RWPE1 (cell line): ENCODE results near the gene ENOX1.

ENCODE experiments used
- CTCF ChIA-PET: fragments of 350-600 bp; sonication (Branson Sonifier 250); formaldehyde crosslinking; extraction: SDS; loops from one replicate; lab custom pipeline; 2021; lab: Yijun Ruan, JAX
- POLR2A ChIA-PET: fragments of 400-600 bp; formaldehyde crosslinking; extraction: SDS; loops from one replicate; lab custom pipeline; 2020; ENCODE audit warnings: antibody characterized with exemption; ENCODE audit not compliant: low non-redundant PET; lab: Yijun Ruan, JAX
- DNase-seq: peaks from one replicate; pipeline ENCODE4 v3.0.0; 2012; ENCODE audit warnings: low spot score
- H3K27ac ChIP-seq: fragments of 450-650 bp; 2 replicates; pipeline ENCODE4 v1.5.1; 2017
- CTCF ChIP-seq: fragments of 450-650 bp; conservative IDR thresholded peaks from 2 replicates; pipeline ENCODE4 v1.5.1; 2017; ENCODE audit warnings: low read depth, mild to moderate bottlenecking

Gene ENOX1

GRCh38 chr13:43240278-43240677 is 546.5 kb downstream of the ENOX1 start:
- TF ChIP-seq CTCF: no peak
- DNase-seq: no peak
- ChIA-PET POLR2A (no interaction called here), CTCF (no interaction called here)
- H3K27ac ChIP-seq: no peak overlapping the region

- ChIA-PET POLR2A (no interaction called here), CTCF (no interaction called here)
- no peak overlapping the region for H3K27ac ChIP-seq
- no peak for DNase-seq
- TF ChIP-seq CTCF: no peak
Observed at GRCh38 chr13:43239275-43239840, 547.4 kb downstream of the ENOX1 start.

- DNase-seq: no peak
- no peak overlapping the region for H3K27ac ChIP-seq
- ChIA-PET POLR2A (no interaction called here), CTCF (no interaction called here)
- TF ChIP-seq CTCF: no peak
Observed at GRCh38 chr13:43238341-43239083, 548.3 kb downstream of the ENOX1 start.

GRCh38 chr13:43237616-43238015 is 549.2 kb downstream of the ENOX1 start:
- no peak overlapping the region for H3K27ac ChIP-seq
- ChIA-PET CTCF (no interaction called here), POLR2A (no interaction called here)
- DNase-seq: no peak
- TF ChIP-seq CTCF: no peak

- CTCF ChIA-PET: no interaction called here
- POLR2A ChIA-PET: no interaction called here
- DNase-seq: no peak
- H3K27ac ChIP-seq: no peak overlapping the region
- no peak for TF ChIP-seq CTCF
Observed at GRCh38 chr13:43235028-43235427, 551.7 kb downstream of the ENOX1 start.

- DNase-seq: peak; percentile 42
- ChIA-PET CTCF (interaction anchor here (0.5 kb wide), 1 partner anchor 243 kb away, joined by 3 read pairs; no protein-coding TSS in a partner anchor), POLR2A (no interaction called here)
- H3K27ac ChIP-seq: no peak overlapping the region
- no peak for TF ChIP-seq CTCF
Observed at GRCh38 chr13:43232873-43233265, 553.9 kb downstream of the ENOX1 start.
